ENCODE measurements around the gene POLE.

POLE gene

DNA sequence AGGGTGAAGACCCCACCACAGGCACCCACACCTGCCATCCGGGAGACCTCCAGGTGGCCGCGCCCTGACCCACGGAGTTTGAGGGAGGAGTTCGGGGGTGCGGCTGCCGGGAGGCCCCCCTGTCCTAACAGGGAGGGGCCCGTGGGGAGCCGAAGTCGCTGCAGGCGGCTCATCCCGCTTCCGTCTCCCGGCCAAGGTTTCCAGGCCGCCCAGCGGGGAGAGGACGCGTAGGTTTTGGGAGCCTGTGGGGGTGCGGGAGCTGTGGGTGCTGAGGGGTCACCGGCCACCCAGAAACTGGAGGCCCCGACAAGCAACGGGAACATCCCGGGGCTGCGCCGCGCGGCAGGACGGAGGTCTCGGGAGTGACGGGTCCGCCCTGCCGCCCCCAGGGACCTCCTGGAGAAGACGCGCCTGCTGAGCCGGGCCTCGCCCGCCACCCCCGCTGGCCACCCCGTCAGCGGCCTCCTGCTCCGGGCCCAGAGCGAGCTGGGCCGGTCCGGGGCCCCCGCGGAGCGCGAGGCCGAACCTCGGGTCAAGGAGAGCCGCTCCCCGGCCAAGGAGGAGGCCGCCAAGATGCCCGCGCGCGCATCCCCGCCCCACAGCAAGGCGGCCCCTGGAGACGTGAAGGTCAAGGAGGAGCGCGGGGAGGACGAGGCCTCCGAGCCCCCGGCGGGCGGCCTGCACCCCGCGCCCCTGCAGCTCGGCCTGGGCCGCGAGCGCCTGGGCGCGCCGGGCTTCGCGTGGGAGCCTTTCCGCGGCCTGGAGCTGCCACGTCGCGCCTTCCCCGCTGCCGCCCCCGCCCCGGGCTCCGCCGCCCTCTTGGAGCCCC lies 104.3 kb downstream of the POLE start:
- H3K4me1 ChIP-seq (ENCODE audit: control insufficient read depth, insufficient read depth, low read length): no peaks in the 10 kb centered on the region
- CTCF ChIA-PET: no interaction called here
- POLR2A ChIA-PET: no interaction called here
- peaks cover 0 to 23% of the 10 kb centered on the region in 2 experiments; a peak in 2 of 3 replicates for H3K36me3 ChIP-seq (ENCODE audit: control insufficient read depth in 2 of 2, insufficient read depth in 1 of 2, low read length in 2 of 2)
- no peak overlapping the region for H3K27ac ChIP-seq (ENCODE audit: extremely low read depth, low read depth, low read length)
- H3K9me3 ChIP-seq (ENCODE audit: control insufficient read depth, insufficient read depth, low read depth, low read length): no peaks in the 10 kb centered on the region
- TF ChIP-seq ZNF335 (tag by site-specific recombination; conservative IDR thresholded peaks at IDR 0.05): no peak
- TF ChIP-seq KLF1 (tag by site-specific recombination; IDR thresholded peaks at IDR 0.05): 0 out of 2 replicates have a peak, but pooled peaks have one; percentile 10
- TF ChIP-seq KLF8 (tag by site-specific recombination; IDR thresholded peaks at IDR 0.05): peak; percentile 19; the same call in 1 of the 2 replicates
- no peak overlapping the region for H3K4me3 ChIP-seq (ENCODE audit: low read depth, low read length)

DNA sequence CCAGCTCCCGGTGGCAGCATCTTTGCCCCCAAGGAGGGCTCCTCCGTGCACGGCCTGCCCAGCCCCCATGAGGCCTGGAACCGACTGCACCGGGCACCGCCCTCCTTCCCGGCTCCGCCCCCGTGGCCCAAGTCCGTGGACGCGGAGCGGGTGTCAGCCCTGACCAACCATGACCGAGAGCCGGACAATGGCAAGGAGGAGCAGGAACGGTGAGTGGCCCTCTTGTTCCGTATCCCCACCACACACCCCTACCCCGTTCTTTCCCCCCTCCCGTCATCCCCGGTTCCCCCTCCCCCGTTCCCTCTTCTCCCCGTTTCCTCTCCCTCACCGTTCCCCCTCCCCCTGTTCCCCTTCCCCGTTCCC lies 105.1 kb downstream of the POLE start:
- no peak overlapping the region for H3K4me3 ChIP-seq (ENCODE audit: low read depth, low read length)
- CTCF ChIA-PET: no interaction called here

DNA sequence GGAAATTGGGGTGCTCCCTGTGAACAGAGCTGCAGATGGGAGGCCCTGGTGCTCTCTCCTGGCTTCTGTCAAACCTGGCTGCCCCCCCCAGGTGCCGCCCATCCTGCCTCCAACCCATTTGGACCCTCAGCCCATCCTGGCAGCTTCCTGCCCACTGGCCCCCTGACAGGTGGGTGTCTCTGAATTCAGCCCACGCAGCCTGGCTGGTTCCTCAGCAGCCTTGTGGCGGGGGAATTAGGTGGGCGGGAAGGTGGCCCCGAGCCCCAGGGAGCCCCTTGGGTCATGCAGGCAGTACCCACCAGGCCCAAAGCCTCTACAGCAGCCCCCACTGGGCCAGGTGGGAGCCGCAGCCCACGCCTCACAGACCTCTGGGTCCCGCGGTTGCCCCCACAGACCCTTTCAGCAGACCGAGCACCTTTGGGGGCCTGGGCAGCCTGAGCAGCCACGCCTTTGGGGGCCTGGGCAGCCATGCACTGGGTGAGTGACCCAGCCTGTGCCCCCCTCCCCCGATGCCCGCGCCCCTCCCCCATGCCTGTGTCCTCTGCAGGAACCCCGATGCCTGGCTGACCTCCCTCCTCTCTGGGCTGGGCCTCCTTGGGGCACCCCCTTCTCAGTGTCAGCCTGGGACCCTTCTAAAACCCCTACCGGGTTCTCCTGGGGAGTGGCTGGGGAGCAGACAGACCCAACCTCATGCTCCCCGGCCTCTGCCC lies 105.6 kb downstream of the POLE start:
- no peaks in the 10 kb centered on the region for H3K4me1 ChIP-seq (ENCODE audit: control insufficient read depth, insufficient read depth, low read length)
- peak; percentile 84 for TF ChIP-seq EGR2 (tag by site-specific recombination; IDR thresholded peaks at IDR 0.05; ENCODE audit: low read depth)
- peak; percentile 86 for TF ChIP-seq ZFHX2 (tag by site-specific recombination; conservative IDR thresholded peaks at IDR 0.05)
- TF ChIP-seq ZNF837 (tag by site-specific recombination; IDR thresholded peaks at IDR 0.05): no peak
- no peaks in the 10 kb centered on the region for H3K9me3 ChIP-seq (ENCODE audit: control insufficient read depth, insufficient read depth, low read depth, low read length)
- CTCF ChIA-PET: no interaction called here
- H3K27ac ChIP-seq (ENCODE audit: extremely low read depth, low read depth, low read length): no peak overlapping the region
- POLR2A ChIA-PET: no interaction called here
- no peak overlapping the region for H3K4me3 ChIP-seq (ENCODE audit: low read depth, low read length)
- peaks cover 0 to 35% of the 10 kb centered on the region in 2 experiments; a peak in 2 of 3 replicates for H3K36me3 ChIP-seq (ENCODE audit: control insufficient read depth in 2 of 2, insufficient read depth in 1 of 2, low read length in 2 of 2)

More for the DNA sequence above, 105.1 kb downstream of the POLE start:
- no peaks in the 10 kb centered on the region for H3K9me3 ChIP-seq (ENCODE audit: control insufficient read depth, insufficient read depth, low read depth, low read length)
- no peak overlapping the region for H3K27ac ChIP-seq (ENCODE audit: extremely low read depth, low read depth, low read length)
- H3K4me1 ChIP-seq (ENCODE audit: control insufficient read depth, insufficient read depth, low read length): no peaks in the 10 kb centered on the region
- POLR2A ChIA-PET: no interaction called here
- TF ChIP-seq ZNF239 (tag by site-specific recombination; IDR thresholded peaks at IDR 0.05) (no peak), ZNF670 (tag by site-specific recombination; IDR thresholded peaks at IDR 0.05; ENCODE audit: low read depth) (no peak), YY1 (tag by site-specific recombination; IDR thresholded peaks at IDR 0.05) (no peak), OVOL3 (tag by site-specific recombination; IDR thresholded peaks at IDR 0.05) (no peak), ZIC2 (tag by site-specific recombination; IDR thresholded peaks at IDR 0.05) (no peak), PRDM1 (tag by site-specific recombination; IDR thresholded peaks at IDR 0.05) (no peak), ZFP37 (tag by site-specific recombination; IDR thresholded peaks at IDR 0.05) (no peak), MZF1 (tag by site-specific recombination; IDR thresholded peaks at IDR 0.05; ENCODE audit: borderline replicate concordance) (no peak)
- TF ChIP-seq, protein P1, sequence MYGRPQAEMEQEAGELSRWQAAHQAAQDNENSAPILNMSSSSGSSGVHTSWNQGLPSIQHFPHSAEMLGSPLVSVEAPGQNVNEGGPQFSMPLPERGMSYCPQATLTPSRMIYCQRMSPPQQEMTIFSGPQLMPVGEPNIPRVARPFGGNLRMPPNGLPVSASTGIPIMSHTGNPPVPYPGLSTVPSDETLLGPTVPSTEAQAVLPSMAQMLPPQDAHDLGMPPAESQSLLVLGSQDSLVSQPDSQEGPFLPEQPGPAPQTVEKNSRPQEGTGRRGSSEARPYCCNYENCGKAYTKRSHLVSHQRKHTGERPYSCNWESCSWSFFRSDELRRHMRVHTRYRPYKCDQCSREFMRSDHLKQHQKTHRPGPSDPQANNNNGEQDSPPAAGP (tag by site-specific recombination; IDR thresholded peaks at IDR 0.05): no peak
- TF ChIP-seq, protein P2, sequence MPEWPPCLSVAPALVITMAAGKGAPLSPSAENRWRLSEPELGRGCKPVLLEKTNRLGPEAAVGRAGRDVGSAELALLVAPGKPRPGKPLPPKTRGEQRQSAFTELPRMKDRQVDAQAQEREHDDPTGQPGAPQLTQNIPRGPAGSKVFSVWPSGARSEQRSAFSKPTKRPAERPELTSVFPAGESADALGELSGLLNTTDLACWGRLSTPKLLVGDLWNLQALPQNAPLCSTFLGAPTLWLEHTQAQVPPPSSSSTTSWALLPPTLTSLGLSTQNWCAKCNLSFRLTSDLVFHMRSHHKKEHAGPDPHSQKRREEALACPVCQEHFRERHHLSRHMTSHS (tag by site-specific recombination; IDR thresholded peaks at IDR 0.05): no peak
- peaks cover 0 to 30% of the 10 kb centered on the region in 2 experiments; a peak in 2 of 3 replicates for H3K36me3 ChIP-seq (ENCODE audit: control insufficient read depth in 2 of 2, insufficient read depth in 1 of 2, low read length in 2 of 2)

Data from HEK293 (cell line).